T-helper 22 cell (primary cell): ENCODE measurements around the gene RING1.

ENCODE experiments used
- DNase-seq: peaks from one replicate; pipeline ENCODE4 v3.0.0-alpha.2; 2020; ENCODE audit warnings: low read depth

The RING1 gene

GRCh38 chr6:33171880-33172687 is 36.2 kb upstream of the RING1 start:
- DNase-seq, result no peak

DNA sequence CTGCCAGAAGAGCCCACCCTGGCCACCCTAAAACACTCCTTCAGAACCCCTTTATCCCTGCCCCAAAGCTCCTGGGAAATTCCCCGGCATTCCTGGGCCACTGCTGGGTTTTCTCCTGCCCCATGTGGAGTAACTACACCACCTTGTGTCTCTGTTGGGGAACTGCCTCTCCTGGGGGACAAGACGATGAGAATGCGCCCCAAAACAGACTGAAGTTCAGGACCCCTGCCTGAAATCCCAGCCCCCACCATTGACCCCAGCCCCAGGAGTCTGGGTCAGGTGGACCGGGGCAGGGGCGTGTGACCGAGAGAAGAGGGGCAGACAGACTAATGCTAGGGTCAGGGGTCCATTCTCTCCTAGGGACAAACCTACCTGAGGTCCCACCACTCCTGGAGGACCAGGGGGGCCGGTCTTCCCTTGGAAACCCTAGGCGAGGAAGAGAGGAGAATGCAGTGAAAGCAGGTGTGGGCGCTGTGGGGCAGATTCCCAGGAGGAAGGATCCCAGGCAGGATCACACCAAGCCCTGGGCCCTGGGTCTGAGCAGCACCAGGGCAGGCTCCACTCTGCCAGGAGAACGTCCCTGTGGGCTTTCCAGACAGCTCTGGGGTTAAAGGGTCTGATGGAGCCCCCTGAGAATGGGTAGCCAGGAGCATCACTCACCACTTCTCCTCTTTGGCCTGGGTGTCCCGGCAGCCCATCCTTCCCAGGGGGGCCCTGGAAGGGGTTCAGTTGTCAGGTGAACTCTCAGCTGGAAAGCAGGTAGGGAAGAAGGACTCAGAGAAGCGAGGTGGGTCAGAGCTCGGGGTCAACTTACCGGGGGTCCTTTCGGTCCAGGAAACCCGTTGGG is 35.4 kb upstream of the RING1 start:
- DNase-seq, result no peak

DNA sequence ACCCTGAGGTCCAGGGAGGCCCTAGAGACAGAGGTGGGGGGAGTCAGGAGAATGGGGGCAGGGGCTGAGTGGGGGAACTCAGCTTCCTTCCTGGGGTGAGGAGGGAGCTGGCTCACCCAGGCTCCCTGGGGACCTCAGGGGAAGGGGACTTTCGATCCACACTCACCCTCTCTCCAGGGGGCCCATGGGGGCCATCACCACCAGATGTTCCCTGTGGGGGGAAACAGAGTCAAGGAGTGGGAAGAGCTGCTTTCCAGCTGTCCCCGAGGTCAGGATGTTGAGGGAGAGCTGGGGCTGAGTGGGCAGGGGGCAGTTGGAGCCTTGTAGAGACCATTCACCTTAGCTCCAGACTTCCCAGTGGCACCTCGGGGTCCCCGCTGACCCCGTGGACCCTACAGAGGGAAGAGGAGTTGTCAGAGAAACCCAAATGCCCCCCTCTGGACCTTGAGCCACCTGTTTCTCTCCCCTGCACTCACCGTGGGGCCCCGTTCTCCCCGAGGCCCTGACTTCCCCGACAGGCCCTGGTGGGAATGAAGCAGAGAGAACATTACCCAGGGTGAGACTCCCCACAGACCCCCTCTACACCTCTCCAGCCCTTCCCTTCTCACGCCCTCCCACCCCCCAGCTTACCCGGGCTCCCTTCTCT is 34.6 kb upstream of the RING1 start:
- no peak for DNase-seq

DNA sequence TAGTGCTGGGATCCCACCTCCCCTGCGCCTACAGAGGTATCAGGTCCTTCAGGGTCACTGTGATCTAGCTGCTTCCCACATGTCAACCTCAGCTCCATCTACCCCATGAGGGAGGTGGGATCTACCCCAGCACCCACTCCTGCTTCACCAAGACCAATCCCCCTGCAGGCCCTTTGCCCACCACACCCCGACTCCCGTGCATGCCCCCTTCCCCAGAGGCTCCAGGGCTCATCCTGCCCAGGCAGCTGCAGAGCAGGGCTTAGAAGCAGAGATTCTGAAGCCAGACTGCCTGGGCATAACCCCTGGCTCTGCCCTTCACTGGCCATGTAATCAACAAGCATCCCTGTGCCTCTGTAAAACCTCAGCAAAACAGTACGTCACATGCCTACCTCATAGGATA is 33.5 kb upstream of the RING1 start:
- DNase-seq, result no peak

DNA sequence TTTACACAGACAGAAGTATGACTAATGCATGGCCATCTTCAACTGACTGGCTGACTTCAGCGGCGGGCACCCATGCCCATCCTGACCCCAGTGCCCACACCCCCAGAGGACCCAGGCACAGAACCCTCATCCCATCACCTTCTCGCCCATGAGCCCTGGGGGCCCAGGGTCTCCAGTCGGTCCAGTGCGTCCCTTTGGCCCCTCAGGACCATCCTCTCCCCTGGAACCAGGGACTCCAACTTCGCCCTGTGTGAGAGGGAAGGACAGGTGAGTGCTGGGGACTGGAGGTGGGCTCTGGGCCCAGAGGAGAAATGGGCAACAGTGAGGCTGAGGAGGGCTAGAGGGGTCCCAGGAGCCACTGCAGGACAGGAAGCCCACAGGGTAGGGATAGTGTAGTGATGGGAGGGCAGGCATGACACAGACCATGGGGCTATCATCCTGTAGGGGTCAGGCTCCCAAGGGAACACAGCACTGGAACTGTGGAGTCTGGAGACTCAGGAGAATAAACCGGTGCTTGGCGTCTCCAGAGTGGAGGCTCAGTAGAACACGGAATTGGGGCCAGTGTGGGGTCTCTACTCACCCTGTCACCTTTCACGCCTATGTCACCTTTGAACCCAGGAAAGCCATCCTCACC is 32.7 kb upstream of the RING1 start:
- no peak for DNase-seq

- no peak for DNase-seq
These were observed 31.4 kb upstream of the RING1 start for GRCh38 chr6:33176906-33177305.

DNA sequence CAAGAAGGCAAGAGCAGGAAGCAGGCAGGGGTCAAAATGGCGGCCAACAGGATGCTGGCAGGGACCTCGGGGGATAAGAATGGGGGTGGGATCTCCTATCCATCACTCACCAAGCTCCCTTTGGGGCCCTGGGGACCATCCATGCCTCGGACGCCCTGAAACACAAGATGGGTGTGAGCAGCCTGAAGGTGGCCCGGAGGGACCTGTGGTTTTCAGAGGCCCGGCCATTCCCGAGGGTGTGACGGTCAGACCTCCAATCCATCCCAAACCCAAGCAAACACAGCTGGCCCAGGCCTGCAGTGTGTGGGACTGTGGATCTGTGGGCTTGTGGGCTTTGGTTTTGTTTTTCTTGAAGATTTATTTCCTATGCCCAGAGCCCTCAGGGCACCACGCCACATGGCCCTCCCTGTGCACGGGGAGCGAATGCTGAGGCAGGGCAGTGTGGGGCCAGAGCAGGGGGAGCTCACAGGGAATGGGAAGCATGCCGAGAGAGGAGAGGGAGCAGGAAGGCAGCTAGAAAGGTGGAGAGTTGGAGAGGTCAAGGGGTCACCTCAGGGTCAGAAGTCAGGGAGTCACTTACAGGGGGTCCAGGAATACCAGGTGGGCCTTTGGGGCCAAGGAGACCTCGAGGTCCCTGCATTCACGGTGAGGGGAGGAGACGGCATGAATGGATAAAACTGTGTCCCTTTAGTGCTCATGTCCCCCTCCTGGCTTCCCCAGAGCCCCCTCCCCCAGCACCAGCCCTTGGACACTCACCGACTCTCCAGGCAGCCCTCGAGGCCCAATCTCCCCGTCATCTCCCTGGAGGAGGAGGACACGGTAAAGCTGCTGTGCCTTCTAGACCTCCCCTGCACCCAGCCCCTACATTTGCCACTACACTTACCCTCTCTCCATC is 30.5 kb upstream of the RING1 start:
- no peak for DNase-seq

- no peak for DNase-seq
These were observed 29.4 kb upstream of the RING1 start for GRCh38 chr6:33178755-33179475.

DNA sequence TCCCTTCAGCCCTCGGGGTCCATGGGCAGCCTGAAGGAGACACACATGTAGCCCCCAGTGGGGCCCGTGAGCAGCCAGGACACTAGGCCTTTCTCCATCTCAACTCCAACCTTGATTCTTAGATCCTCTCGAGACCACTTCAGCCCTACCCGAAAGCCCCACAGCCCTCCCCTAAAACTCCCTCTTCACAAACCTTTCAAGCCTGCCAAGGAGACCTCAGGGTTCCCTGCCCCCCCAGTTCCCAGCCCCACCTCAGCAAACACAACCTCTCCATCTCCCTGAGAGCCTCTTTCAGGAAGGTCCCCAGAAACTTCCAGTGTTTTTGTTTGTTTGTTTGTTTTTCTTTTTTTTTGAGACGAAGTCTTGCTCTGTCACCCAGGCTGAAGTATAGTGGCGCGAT is 27.2 kb upstream of the RING1 start:
- DNase-seq, result no peak

DNA sequence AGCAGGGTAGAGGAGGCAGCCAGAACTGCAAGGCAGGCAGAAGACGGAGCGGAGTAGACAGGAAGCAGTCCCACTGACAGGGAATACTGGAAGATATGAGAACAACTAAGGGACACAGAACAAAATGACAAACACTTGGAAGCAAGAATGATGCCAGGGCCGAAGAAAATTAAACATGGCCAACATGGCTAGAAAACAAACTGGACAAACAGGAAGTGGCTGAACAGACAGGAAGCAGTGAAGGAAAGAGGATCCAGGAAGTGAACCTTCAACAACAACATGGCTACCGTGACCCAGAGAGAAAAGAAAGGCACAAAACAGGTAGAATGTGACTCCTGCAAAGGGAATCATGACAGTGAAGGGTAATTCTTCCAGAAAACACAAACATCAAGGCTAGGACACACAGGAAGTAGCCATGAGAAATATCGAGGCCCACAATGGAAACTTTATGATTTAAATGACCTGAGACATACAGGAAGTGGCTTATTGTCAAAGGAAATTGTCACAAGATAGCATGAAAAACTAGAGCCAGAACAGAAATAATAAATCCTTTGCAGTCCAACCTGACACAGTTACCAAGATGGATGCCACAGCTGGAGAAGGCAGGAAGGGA is 25.1 kb upstream of the RING1 start:
- no peak for DNase-seq

DNA sequence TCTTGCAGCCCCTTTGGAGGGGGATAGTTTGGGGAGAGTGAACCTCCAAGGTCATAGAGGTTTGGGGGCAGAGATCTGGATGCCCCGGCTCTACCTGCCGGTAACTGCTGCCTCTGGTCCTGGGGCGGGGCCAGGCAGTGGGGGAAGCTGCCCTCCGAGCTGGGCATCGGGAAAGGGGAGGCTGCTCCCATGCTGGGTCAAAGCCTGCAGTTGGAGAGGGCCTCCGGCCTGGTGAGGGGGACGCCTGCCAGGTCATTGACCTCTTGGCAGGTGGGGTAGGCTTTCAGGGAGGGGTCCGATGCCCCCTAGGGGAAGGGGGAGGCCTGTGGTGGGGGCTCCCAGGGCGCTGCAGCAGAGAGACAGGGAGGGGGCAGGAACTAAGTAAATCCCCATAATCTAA is 23.1 kb upstream of the RING1 start:
- no peak for DNase-seq

DNA sequence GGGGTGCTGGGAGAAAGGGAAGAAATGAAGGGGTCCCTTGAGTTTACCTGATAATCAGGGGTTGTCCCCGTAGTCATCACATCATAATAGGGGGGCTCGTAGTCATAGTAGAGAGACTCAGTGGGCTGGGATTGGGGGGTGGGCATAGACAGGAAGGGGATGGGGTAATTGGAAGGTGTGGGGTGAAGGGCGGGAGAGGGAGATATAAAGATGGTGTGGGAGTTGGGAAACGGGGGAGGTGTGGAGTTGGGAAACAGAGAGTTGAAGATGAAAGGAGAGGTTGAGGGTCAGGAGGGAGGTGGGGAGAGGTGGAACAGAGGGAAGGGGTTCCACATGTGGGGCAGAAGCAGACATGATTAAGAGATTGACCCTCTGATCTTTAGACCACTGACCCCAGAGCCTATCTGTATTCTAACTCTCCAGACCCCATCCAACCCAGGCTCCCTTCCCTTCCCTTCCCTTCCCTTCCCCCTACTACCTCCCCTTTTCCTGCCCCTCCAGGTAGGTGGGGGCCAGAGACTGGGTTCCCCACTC is 22.6 kb upstream of the RING1 start:
- no peak for DNase-seq

DNA sequence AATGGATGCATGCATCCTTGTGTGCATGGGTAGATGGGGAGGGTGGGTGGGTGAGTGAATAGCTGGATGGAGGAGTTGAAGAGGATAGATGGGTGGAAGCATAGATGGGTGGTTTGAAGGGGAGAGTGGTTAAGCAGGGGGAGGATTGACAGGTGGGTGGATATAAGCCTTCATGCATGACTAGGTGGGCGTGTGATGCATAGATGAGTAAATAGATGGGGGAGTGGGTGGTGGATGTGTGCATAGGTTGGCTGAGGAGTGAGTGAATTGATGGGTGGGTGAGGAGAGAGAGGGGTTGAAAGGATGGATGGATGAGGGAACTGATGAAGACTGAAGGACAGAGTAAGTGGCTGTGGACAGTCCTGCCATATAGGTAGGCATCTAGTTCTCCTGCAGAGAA is 20.5 kb upstream of the RING1 start:
- DNase-seq, result no peak

- no peak for DNase-seq
These were observed 19.1 kb upstream of the RING1 start for GRCh38 chr6:33189164-33189563.

DNA sequence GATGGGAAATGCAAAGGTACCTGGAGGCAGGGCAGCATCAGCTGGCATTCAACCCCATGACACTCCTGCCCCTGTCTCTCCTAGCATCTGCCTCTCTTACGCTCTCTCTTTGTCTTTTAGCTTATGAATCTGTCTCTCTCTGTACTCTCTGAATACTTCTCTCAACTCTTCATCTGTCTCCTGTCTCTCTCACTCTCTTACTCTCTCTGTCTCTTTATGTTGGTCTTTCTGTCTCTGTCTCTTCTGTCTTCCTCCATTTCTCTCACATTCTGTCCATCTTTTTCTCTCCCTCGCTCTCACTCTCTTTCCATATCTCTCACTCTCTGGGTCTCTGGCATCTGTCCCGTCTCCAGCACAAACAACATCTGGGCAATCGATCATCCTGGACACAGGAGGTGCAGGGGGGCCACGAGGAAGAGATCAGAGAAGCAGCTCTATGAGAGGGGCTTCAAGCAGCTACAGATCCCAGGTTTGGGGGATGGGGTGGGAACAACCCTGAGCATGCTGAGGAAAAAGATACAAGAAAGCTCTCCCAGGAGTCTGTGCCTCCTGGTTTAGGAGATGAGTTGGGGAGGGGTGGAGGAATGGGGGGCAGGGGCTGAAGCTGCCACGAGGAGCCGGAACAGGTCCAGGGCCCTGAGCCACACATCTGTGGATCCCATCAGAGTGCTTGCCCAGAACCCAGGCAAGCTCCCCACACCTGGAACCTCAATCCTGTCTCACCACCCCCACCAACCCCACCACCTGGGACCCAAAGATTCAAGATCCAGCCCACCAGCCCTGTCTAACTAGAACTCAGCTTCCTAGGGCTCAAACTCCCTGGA is 18.5 kb upstream of the RING1 start:
- DNase-seq, result no peak

- DNase-seq, result no peak
These were observed 17.7 kb upstream of the RING1 start for GRCh38 chr6:33190504-33191107.

DNA sequence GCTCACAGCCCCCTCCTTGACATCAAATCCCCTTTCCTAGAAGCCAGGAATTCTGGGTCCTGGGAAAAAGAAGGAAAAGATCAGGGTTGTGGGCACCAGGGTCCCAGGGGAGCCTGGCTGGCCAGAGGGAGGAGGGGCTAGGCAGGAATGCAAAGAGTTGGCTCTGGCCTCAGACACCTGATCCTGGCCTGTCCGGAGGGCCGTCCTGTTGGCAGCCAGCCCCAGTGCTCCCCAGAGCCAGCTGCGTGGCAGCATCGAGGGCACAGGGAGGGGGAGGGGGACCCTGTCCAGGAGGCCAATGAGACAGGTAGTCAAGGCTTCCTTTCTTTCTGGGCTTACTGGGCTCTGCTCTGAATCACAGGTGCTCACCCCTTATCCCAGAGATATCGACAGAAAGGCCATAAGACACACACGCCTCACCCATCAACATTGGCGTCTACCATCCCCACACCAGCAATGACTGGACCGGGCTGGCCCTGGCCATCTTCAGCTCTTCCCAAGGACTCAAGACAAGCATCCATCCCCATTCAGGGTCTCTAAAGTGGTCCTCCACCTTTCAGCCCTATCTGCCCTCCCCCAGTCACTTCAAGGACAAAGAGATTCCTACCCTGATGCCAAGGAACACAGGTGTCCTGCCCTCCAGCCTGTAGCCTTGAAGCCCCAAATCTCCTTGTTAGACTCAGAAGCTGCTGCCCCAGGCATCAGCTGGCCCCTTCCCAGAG is 16.8 kb upstream of the RING1 start:
- DNase-seq, result no peak

- no peak for DNase-seq
These were observed 16.1 kb upstream of the RING1 start, which contains the start of gene COL11A2 for GRCh38 chr6:33192105-33192646. COL11A2 (minus strand) TSS chr6:33192467; CDS start chr6:33192240, 227 bp downstream.
